Kidney (tissue), 14 donors: Measurements from ENCODE around the gene MANSC1. TPM values are rescaled to one million over a fixed set of nuclear protein-coding genes. Genes with fewer than 3 reads are reported as not detected.

ENCODE experiments used
- DNase-seq, 5 donors: peaks; one replicate each; pipeline ENCODE4 v3.0.0-alpha.2; 2013 to 2020
- FAIRE-seq: peaks from 2 replicates; lab custom pipeline; 2012; peaks lifted over from hg19 to GRCh38; lab: Jason Lieb, UNC
- H3K27ac ChIP-seq, 2 donors: one replicate each; pipeline ENCODE4 v1.7.0; 2013; ENCODE audit warnings: low read depth in 2 of 2, low read length in 2 of 2, inconsistent platforms in 1 of 2
- H3K27me3 ChIP-seq: one replicate; pipeline ENCODE4 v1.7.1; 2013; ENCODE audit warnings: low read length, inconsistent platforms; ENCODE audit not compliant: control insufficient read depth, insufficient read depth
- H3K36me3 ChIP-seq, 3 donors: one replicate each; pipeline versions ENCODE4 v1.7.0 to v1.7.1; 2013; ENCODE audit warnings: low read length in 3 of 3, control low read depth in 1 of 3, inconsistent platforms in 1 of 3; ENCODE audit not compliant: insufficient read depth in 3 of 3, control insufficient read depth in 2 of 3
- H3K4me1 ChIP-seq, 3 donors: one replicate each; pipeline versions ENCODE4 v1.7.0 to v1.7.1; 2013; ENCODE audit warnings: low read length in 3 of 3, inconsistent platforms in 1 of 3, low read depth in 1 of 3; ENCODE audit not compliant: control insufficient read depth in 2 of 3, insufficient read depth in 2 of 3
- H3K4me3 ChIP-seq, 3 donors: one replicate each; pipeline versions ENCODE4 v1.7.0 to v1.8.1; 2013; ENCODE audit warnings: low read length in 3 of 3, control low read depth in 1 of 3, inconsistent platforms in 1 of 3
- H3K9ac ChIP-seq, 3 donors: one replicate each; pipeline versions ENCODE4 v1.7.0 to v1.7.1; 2013; ENCODE audit warnings: low read length in 3 of 3, control low read depth in 1 of 3, inconsistent platforms in 1 of 3
- H3K9me3 ChIP-seq, 3 donors: one replicate each; pipeline versions ENCODE4 v1.7.0 to v1.7.1; 2013; ENCODE audit warnings: low read length in 3 of 3, control low read depth in 1 of 3, inconsistent platforms in 1 of 3; ENCODE audit not compliant: control insufficient read depth in 2 of 3, insufficient read depth in 1 of 3
- intact Hi-C: fragments of 100-400 bp; cut with DNase I; formaldehyde crosslinking; loops from one replicate; pipeline ENCODE4 v1.11.1; 2022
- polyA plus RNA-seq: library from polyadenylated mRNA; stranded (reverse); fragments of 350-450 nt; fragmentation: Illumina TruSeq; extraction: RNeasy Lipid Tissue Mini Kit (QIAGEN cat#74804); gene quantifications from one replicate; pipeline ENCODE4 v1.2.3, GENCODE V29; 2014; ENCODE audit warnings: low read depth, low replicate concordance; ENCODE audit not compliant: insufficient read depth
- total RNA-seq: library from RNA; stranded (reverse); fragmentation: NEBNext Ultra II Directional; extraction: Animal tissue kit (Norgen Biotek cat#: 25700); gene quantifications from one replicate; pipeline ENCODE4 v1.2.1, GENCODE V29; 2021
- TF ChIP-seq, protein P1 (sequence below): IDR thresholded peaks from 3 replicates; pipeline ENCODE4 v1.5.1; 2012; ENCODE audit warnings: mild to moderate bottlenecking, moderate library complexity, borderline replicate concordance; ENCODE audit not compliant: insufficient read depth; ENCODE audit errors: extremely low read depth
- donor health status: control.
- donor health status: control.
- donor health status: control.
- donor health status: control.
- donor health status: control.
- donor health status: DM: yes; HTN: yes; CAD: no.
- donor health status: Normal renal cell carcinoma (clear cell type).

Gene MANSC1
- total and polyA plus RNA-seq, 2 donors from 2014 or later, result 14.1 to 38.7 TPM

DNA sequence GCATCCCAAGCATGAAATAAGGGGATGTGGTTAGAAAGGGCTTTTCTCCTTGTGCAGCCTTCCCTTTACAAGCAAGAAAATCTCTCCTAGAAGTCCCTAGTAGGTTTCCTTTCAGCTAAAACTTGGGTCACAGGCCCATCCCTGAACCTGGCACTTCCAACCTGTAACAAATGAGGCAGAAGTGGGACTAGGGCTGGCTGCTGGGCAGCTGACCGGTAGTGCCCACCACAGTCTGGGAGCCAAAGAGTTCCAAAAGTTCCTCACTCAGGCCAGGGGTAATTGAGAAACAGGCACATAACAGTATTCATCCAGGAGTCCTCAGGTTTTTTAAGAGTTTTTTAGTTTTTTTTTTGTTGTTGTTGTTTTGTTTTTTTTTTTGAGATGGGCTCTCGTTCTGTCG, 23.8 kb downstream of the MANSC1 start:
- TF ChIP-seq, protein P1, sequence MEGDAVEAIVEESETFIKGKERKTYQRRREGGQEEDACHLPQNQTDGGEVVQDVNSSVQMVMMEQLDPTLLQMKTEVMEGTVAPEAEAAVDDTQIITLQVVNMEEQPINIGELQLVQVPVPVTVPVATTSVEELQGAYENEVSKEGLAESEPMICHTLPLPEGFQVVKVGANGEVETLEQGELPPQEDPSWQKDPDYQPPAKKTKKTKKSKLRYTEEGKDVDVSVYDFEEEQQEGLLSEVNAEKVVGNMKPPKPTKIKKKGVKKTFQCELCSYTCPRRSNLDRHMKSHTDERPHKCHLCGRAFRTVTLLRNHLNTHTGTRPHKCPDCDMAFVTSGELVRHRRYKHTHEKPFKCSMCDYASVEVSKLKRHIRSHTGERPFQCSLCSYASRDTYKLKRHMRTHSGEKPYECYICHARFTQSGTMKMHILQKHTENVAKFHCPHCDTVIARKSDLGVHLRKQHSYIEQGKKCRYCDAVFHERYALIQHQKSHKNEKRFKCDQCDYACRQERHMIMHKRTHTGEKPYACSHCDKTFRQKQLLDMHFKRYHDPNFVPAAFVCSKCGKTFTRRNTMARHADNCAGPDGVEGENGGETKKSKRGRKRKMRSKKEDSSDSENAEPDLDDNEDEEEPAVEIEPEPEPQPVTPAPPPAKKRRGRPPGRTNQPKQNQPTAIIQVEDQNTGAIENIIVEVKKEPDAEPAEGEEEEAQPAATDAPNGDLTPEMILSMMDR, result no peak
- FAIRE-seq, result no peak
- H3K27me3 ChIP-seq, result no peaks in the 10 kb centered on the region
- H3K9me3 ChIP-seq, result no peaks in the 10 kb centered on the region
- peaks cover 0 to 2% (median 0%) of the 10 kb centered on the region in 3 donors for H3K36me3 ChIP-seq
- no peak overlapping the region for H3K4me3 ChIP-seq
- peaks cover 0 to 6% (median 1%) of the 10 kb centered on the region in 3 donors for H3K4me1 ChIP-seq
- DNase-seq, result no peak
- H3K9ac ChIP-seq, result no peak overlapping the region
- H3K27ac ChIP-seq, result no peak overlapping the region
- intact Hi-C loops, result loop anchor here (10.0 kb wide), 1 partner anchor 741 kb away; no protein-coding TSS in a partner anchor

- Histone ChIP-seq H3K4me1 (peaks cover 3 to 10% (median 3%) of the 10 kb centered on the region in 3 donors), H3K27me3 (no peaks in the 10 kb centered on the region), H3K36me3 (no peaks in the 10 kb centered on the region), H3K9ac (no peak overlapping the region), H3K27ac (no peak overlapping the region), H3K4me3 (no peak overlapping the region), H3K9me3 (no peaks in the 10 kb centered on the region)
- intact Hi-C loops, result loop anchor here (10.0 kb wide), 1 partner anchor 739 kb away; no protein-coding TSS in a partner anchor
- DNase-seq, result peak in 2 of 5 donors; percentile 37 to 50
- FAIRE-seq, result no peak
- TF ChIP-seq, protein P1, result no peak
Observed at GRCh38 chr12:12323591-12323990, 26.5 kb downstream of the MANSC1 start.

GRCh38 chr12:12323118-12323517, 26.9 kb downstream of the MANSC1 start:
- DNase-seq (no peak), FAIRE-seq (no peak)
- Histone ChIP-seq H3K27ac (no peak overlapping the region), H3K27me3 (no peaks in the 10 kb centered on the region), H3K9ac (no peak overlapping the region), H3K9me3 (no peaks in the 10 kb centered on the region), H3K36me3 (no peaks in the 10 kb centered on the region), H3K4me3 (no peak overlapping the region), H3K4me1 (peaks cover 3 to 10% (median 3%) of the 10 kb centered on the region in 3 donors)
- intact Hi-C loops, result loop anchor here (10.0 kb wide), 1 partner anchor 738 kb away; no protein-coding TSS in a partner anchor
- TF ChIP-seq, protein P1, result no peak
